Measurements from ENCODE around the gene CCDC80. TPM values are rescaled to one million over a fixed set of nuclear protein-coding genes. Genes with fewer than 3 reads are reported as not detected.

Gene CCDC80
- total RNA-seq, 2 experiments from 2014 or later = not detected

- intact Hi-C loops (cut with micrococcal nuclease) = no loop called here
- no peak overlapping the region for H3K27ac Mint-ChIP-seq
- ATAC-seq = no peak
- H3K4me3 Mint-ChIP-seq = no peak overlapping the region
- H3K36me3 Mint-ChIP-seq (ENCODE audit: low read depth) = no peaks in the 10 kb centered on the region
- POLR2A ChIA-PET = no interaction called here
- no peaks in the 10 kb centered on the region for H3K9me3 Mint-ChIP-seq
- peaks cover 3% of the 10 kb centered on the region for H3K4me1 Mint-ChIP-seq (ENCODE audit: low read depth)
- no peak for TF ChIP-seq CTCF (IDR thresholded peaks at IDR 0.05)
- H3K27me3 Mint-ChIP-seq = peaks cover 2% of the 10 kb centered on the region
- CTCF ChIA-PET = no interaction called here
- DNase-seq = no peak
Measured at GRCh38 chr3:112610121-112610520, 30.8 kb downstream of the CCDC80 start.

DNA sequence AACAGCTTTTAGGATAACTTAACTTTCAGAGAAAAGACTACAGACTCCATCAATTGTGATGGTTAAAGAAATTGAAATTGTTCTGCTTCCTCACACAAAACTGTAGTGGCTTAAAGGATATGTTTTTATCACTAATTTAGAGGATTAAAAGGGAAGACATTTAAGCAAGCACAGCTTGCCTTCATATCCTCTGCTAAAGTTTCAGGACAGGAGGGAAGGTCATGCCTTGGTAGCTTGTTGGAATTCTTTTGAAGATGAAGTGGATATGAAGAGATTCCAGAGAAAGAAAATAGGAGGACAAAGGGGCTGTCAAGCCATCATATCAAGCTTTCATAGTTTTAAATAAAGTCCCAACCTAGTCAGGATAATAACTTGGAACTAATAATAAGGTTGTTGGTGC is 33.1 kb downstream of the CCDC80 start:
- POLR2A ChIA-PET = no interaction called here
- Mint-ChIP-seq H3K4me1 (ENCODE audit: low read depth) (peaks cover 8% of the 10 kb centered on the region), H3K4me3 (no peak overlapping the region), H3K27me3 (peaks cover 2% of the 10 kb centered on the region), H3K36me3 (ENCODE audit: low read depth) (no peaks in the 10 kb centered on the region), H3K9me3 (no peaks in the 10 kb centered on the region), H3K27ac (no peak overlapping the region)
- TF ChIP-seq CTCF (IDR thresholded peaks at IDR 0.05) = no peak
- no peak for DNase-seq
- no peak for ATAC-seq
- intact Hi-C loops (cut with micrococcal nuclease) = no loop called here
- CTCF ChIA-PET = interaction anchor here (0.7 to 1.1 kb wide), 4 partner anchors 9 to 127 kb away, joined by 3 to 4 read pairs (median 3); no protein-coding TSS in a partner anchor

- no peaks in the 10 kb centered on the region for H3K36me3 Mint-ChIP-seq (ENCODE audit: low read depth)
- H3K27me3 Mint-ChIP-seq = no peaks in the 10 kb centered on the region
- no peak for TF ChIP-seq CTCF (IDR thresholded peaks at IDR 0.05)
- H3K4me3 Mint-ChIP-seq = no peak overlapping the region
- DNase-seq = no peak
- intact Hi-C loops (cut with micrococcal nuclease) = no loop called here
- ATAC-seq = no peak
- no peaks in the 10 kb centered on the region for H3K9me3 Mint-ChIP-seq
- no peak overlapping the region for H3K27ac Mint-ChIP-seq
- ChIA-PET POLR2A (no interaction called here), CTCF (interaction anchor here (0.7 to 1.1 kb wide), 3 partner anchors 16 to 36 kb away, joined by 3 to 4 read pairs (median 4); no protein-coding TSS in a partner anchor)
- peaks cover 18% of the 10 kb centered on the region for H3K4me1 Mint-ChIP-seq (ENCODE audit: low read depth)
Measured at GRCh38 chr3:112606098-112606497, 34.8 kb downstream of the CCDC80 start.

- Mint-ChIP-seq H3K4me1 (ENCODE audit: low read depth) (peaks cover 18% of the 10 kb centered on the region), H3K27ac (no peak overlapping the region), H3K27me3 (no peaks in the 10 kb centered on the region), H3K9me3 (no peaks in the 10 kb centered on the region), H3K36me3 (ENCODE audit: low read depth) (no peaks in the 10 kb centered on the region), H3K4me3 (no peak overlapping the region)
- DNase-seq (no peak), ATAC-seq (peak; percentile 17)
- ChIA-PET CTCF (interaction anchor here (0.7 to 1.7 kb wide), 4 partner anchors 23 to 63 kb away, joined by 3 to 4 read pairs (median 3); no protein-coding TSS in a partner anchor), POLR2A (no interaction called here)
- TF ChIP-seq CTCF (IDR thresholded peaks at IDR 0.05) = no peak
- intact Hi-C loops (cut with micrococcal nuclease) = no loop called here
Measured at GRCh38 chr3:112605285-112605684, 35.7 kb downstream of the CCDC80 start.

DNA sequence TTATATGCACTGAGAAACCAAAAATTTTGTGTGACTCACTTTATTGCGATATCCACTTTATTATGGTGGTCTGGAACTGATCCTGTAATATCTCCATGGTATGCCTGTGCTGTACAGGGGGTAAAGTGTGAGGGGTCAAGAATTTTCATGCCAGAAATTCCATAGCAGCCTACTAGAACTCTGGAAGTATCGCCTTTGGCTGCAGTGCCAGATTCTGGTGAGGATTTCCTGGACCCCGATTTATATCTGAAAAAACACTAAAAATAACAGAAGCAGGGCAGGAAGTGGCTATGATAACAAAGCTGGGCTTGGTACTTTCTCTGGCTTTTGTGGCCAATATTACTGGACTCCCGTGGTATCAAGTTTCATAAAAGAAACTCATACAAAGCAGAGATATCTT is 36.4 kb downstream of the CCDC80 start:
- Mint-ChIP-seq H3K27me3 (no peaks in the 10 kb centered on the region), H3K9me3 (no peaks in the 10 kb centered on the region), H3K4me1 (ENCODE audit: low read depth) (peaks cover 18% of the 10 kb centered on the region), H3K27ac (no peak overlapping the region), H3K36me3 (ENCODE audit: low read depth) (no peaks in the 10 kb centered on the region), H3K4me3 (no peak overlapping the region)
- ChIA-PET CTCF (interaction anchor here (0.7 to 1.7 kb wide), 3 partner anchors 23 to 63 kb away, joined by 3 read pairs; no protein-coding TSS in a partner anchor), POLR2A (no interaction called here)
- no peak for DNase-seq
- intact Hi-C loops (cut with micrococcal nuclease) = no loop called here
- no peak for TF ChIP-seq CTCF (IDR thresholded peaks at IDR 0.05)
- no peak for ATAC-seq

Data from activated CD8-positive, alpha-beta T cell treated with anti-CD3 and anti-CD28 coated beads for 36 hours (primary cell).